AG09309 (cell line): ENCODE data around the gene NTNG1.

ENCODE experiments used
- DNase-seq: peaks from one replicate; pipeline ENCODE4 v3.0.0-alpha.2; 2010; ENCODE audit warnings: low read depth
- H3K4me3 ChIP-seq: 2 replicates; pipeline ENCODE4 v1.5.1; 2011; ENCODE audit warnings: mild to moderate bottlenecking, low read depth, low read length, moderate library complexity; ENCODE audit not compliant: control insufficient read depth
- TF ChIP-seq, protein P1 (sequence below): IDR thresholded peaks from 2 replicates; pipeline ENCODE4 v1.5.1; 2011; ENCODE audit warnings: mild to moderate bottlenecking, low read depth, low read length, inconsistent platforms; ENCODE audit not compliant: insufficient read depth, control insufficient read depth; ENCODE audit errors: missing control alignments

The NTNG1 gene

DNA sequence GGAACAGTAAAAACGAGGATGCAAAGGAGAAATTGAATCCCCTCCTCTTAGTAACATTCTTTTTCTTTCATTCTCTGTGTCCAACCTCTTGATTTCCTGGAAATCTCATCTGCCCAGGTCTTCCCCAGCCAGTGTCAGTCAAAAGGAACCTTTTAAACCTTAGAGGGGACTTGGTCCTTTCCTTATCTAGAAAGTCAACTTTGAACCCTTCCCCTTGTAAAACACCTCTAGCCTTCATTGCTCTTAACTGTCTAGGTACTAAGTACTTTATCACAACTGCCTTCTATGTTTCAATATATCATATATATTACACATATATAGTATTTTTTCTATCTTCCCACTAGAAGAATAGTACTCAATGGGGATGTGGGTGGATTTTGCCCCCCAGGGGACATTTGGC lies 282.1 kb downstream of the NTNG1 start:
- TF ChIP-seq, protein P1, sequence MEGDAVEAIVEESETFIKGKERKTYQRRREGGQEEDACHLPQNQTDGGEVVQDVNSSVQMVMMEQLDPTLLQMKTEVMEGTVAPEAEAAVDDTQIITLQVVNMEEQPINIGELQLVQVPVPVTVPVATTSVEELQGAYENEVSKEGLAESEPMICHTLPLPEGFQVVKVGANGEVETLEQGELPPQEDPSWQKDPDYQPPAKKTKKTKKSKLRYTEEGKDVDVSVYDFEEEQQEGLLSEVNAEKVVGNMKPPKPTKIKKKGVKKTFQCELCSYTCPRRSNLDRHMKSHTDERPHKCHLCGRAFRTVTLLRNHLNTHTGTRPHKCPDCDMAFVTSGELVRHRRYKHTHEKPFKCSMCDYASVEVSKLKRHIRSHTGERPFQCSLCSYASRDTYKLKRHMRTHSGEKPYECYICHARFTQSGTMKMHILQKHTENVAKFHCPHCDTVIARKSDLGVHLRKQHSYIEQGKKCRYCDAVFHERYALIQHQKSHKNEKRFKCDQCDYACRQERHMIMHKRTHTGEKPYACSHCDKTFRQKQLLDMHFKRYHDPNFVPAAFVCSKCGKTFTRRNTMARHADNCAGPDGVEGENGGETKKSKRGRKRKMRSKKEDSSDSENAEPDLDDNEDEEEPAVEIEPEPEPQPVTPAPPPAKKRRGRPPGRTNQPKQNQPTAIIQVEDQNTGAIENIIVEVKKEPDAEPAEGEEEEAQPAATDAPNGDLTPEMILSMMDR, result no peak
- DNase-seq, result no peak
- H3K4me3 ChIP-seq, result no peak overlapping the region

DNA sequence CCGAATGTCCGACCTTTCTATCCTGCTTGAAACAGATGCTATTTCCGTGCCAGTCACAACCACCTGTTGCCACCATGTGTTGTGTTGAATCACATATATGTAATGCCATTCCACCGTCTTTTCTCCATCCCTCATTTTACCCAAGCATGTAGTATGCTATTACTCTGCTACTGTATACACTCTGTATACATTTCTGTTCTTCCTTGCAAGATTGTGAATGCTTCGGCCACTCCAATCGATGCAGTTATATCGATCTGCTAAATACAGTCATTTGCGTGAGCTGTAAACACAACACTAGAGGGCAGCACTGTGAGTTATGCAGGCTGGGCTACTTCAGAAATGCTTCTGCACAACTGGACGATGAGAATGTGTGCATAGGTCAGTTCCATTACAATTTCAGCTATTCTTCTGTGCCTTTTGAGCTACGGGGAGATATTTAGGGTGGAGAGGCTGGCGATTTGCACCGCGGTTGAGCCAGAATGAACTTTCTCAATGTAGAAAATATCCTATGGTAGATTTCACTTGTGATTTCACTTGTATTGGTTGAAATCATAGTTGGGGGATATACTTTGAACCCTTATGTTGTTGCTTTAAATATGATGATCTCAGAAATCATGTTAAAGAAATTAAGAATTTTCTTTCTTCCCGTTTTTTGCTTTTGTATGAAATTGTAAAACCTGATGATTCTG lies 289.8 kb downstream of the NTNG1 start:
- peak; percentile 17 for DNase-seq
- no peak overlapping the region for H3K4me3 ChIP-seq
- TF ChIP-seq, protein P1, result peak; percentile 68

DNA sequence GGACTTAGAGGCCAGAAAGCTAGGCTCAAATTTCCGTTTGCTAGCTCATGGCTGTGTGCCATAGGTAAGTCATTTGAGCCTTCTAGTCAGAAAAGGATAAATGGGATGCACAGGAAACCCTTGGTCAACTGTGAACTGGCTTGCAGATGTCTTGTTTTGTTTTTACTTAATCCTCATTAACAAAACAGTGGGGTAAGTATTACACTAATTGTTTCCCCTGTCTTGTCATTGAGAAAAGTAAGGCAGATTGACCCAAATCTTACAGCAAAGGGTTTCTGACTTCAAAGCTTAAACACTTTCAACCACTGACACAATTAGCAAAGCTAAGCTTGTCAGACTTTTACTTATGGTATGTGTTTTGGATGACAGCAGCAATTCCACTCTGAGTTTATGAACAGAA lies 291.3 kb downstream of the NTNG1 start:
- H3K4me3 ChIP-seq, result no peak overlapping the region
- TF ChIP-seq, protein P1, result no peak
- no peak for DNase-seq

DNA sequence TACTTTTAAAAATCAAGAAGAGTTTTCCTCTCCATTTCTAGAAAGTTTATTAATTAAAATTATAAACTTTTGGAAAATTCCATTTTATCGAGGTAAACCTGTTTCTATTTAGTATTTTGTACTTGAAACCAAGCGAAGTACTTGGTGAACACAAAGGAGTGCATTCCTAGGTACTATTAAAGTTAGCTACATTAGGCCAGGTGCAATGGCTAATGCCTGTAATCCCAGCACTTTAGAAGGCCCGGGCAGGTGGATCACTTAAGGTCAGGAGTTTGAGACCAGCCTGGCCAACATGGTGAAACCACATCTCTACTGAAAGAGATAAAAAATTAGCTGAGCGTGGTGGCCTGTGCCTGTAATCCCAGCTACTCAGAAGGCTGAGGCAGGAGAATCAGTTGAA lies 292.2 kb downstream of the NTNG1 start:
- TF ChIP-seq, protein P1, result no peak
- DNase-seq, result no peak
- no peak overlapping the region for H3K4me3 ChIP-seq

DNA sequence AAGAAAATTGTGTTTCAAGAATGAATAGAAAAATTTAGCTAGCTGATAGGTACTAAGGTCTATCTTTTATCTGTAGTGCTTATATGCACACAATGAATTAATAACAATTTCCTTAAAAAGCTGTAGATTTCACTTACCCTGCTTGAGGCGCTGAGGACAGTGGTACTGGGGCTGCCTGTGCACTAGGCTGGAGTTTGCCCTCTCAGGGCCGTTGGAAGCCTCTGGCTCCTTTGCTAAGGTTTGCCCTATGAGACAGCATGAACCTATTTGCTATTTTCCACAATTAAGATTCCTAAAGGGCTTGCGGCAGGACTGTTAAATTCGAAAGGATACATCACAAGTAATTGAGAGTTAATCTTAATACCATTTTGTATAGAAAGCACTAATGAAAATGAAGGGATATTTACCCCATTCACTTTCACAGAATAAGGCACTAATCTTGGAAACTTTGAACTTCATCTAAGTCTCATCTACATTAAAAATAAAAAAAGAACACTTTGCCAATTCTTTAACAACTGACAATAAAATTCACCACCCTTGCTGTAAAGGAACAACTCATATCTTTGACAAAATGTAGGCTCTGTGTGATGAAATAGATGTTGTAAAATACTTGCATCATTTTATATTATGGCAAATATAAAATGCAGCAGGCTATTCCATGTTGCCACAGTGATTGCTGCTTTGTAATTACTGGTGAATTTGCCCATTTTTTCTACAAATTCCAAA lies 293.0 kb downstream of the NTNG1 start:
- TF ChIP-seq, protein P1, result no peak
- no peak for DNase-seq
- no peak overlapping the region for H3K4me3 ChIP-seq

DNA sequence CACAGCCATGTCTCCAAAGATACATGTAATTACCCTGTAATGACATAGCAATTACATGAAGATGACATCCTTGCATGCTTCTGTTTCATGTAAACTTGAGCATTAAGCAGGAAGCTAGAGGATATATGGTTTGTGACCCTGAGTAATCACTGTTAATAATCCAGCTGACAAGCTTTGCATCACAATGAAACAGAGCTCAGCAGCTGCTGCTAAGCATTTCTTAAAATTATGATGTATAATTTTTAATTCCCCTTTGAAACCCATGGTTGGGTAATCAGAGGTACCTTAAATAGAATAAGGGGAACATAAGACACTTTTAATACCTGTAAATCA lies 293.5 kb downstream of the NTNG1 start:
- TF ChIP-seq, protein P1, result no peak
- no peak overlapping the region for H3K4me3 ChIP-seq
- DNase-seq, result no peak
